ENCODE results near the gene HNRNPL.
A peak's percentile ranks its signal among the peaks of the same experiment; 100 is the strongest.
"Not testable (repeated sequence)": the region's sequence is repeated elsewhere in the genome, so short reads cannot be mapped to it uniquely, and the experiment has no call there.

Gene HNRNPL

GRCh38 chr19:38830039-38830733 is 19.6 kb downstream of the HNRNPL start:
- no peak for DNase-seq (ENCODE audit: low spot score)

DNA sequence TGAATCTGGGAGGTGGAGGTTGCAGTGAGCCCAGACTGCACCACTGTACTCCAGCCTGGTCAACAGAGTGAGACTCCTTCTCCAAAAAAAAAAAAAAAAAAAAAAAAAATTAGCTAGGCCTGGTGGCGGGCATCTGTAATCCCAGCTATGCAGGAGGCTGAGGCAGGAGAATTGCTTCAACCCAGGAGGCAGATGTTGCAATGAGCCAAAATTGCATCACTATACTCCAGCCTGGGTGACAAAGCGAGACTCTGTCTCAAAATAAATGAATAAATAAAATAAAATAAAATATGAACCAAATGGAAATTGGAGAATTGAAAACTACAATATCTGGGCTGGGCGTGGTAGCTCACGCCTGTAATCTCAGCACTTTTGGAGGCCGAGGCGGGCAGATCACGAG is 20.6 kb downstream of the HNRNPL start:
- not testable (repeated sequence) for H3K27me3 ChIP-seq (ENCODE audit: insufficient read depth, poor library complexity, severe bottlenecking); H3K9me3 ChIP-seq (ENCODE audit: severe bottlenecking); DNase-seq (ENCODE audit: low spot score); ATAC-seq (ENCODE audit: low read depth); H3K4me1 ChIP-seq (ENCODE audit: insufficient read depth, poor library complexity, severe bottlenecking); H3K4me3 ChIP-seq (ENCODE audit: severe bottlenecking); H3K27ac ChIP-seq (ENCODE audit: poor library complexity, severe bottlenecking)
- peaks cover 41% of the 10 kb centered on the region for H3K36me3 ChIP-seq (ENCODE audit: low read depth)

More at GRCh38 chr19:38830039-38830733, 19.6 kb downstream of the HNRNPL start:
- H3K4me3 ChIP-seq (ENCODE audit: severe bottlenecking) = no peak overlapping the region
- H3K9me3 ChIP-seq (ENCODE audit: severe bottlenecking) = no peaks in the 10 kb centered on the region
- H3K36me3 ChIP-seq (ENCODE audit: low read depth) = peaks cover 38% of the 10 kb centered on the region
- H3K27me3 ChIP-seq (ENCODE audit: insufficient read depth, poor library complexity, severe bottlenecking) = no peaks in the 10 kb centered on the region
- ATAC-seq (ENCODE audit: low read depth) = no peak
- peaks cover 5% of the 10 kb centered on the region for H3K4me1 ChIP-seq (ENCODE audit: insufficient read depth, poor library complexity, severe bottlenecking)
- peak overlapping the region; percentile 78 for H3K27ac ChIP-seq (ENCODE audit: poor library complexity, severe bottlenecking)
- TF ChIP-seq CTCF (IDR thresholded peaks at IDR 0.05; ENCODE audit: poor library complexity, severe bottlenecking) = no peak

DNA sequence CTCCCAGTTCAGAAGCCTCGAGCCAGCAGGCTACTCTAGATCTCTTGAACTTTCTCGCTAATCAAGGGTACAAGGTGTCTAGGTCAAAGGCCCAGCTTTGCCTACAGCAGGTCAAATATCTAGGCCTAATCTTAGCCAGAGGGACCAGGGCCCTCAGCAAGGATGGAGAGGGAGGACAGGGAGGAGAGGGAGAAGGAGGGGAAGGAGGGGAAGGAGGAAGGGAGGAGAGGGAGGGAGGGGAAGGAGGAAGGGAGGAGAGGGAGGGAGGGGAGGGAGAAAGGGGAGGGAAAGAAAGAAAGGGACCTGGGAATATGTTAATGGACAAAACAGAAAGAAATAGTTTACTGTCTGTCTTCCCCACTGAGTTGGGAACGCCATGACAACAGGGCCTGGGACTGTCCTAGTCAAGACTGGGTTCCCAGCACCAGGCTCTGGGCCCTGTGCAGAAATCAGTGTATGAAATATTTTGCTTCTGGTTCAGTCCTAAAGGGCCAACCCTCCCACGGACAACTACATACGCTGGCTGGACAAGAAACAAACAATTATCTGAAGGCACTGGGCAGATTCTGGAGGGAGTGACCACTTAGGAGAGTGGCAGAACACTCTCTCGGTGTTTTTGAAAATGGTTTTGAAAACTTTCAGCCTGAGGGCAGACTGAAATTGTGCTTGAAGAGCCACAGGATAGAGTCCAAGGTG is 22.8 kb downstream of the HNRNPL start:
- Histone ChIP-seq H3K27ac (ENCODE audit: poor library complexity, severe bottlenecking) (no peak overlapping the region), H3K27me3 (ENCODE audit: insufficient read depth, poor library complexity, severe bottlenecking) (no peaks in the 10 kb centered on the region), H3K9me3 (ENCODE audit: severe bottlenecking) (no peaks in the 10 kb centered on the region), H3K4me1 (ENCODE audit: insufficient read depth, poor library complexity, severe bottlenecking) (peaks cover 3% of the 10 kb centered on the region), H3K4me3 (ENCODE audit: severe bottlenecking) (no peak overlapping the region), H3K36me3 (ENCODE audit: low read depth) (peaks cover 41% of the 10 kb centered on the region)
- no peak for DNase-seq (ENCODE audit: low spot score)
- TF ChIP-seq CTCF (IDR thresholded peaks at IDR 0.05; ENCODE audit: poor library complexity, severe bottlenecking) = no peak
- no peak for ATAC-seq (ENCODE audit: low read depth)

GRCh38 chr19:38825936-38826335 is 23.9 kb downstream of the HNRNPL start:
- H3K4me3 ChIP-seq (ENCODE audit: severe bottlenecking); H3K27me3 ChIP-seq (ENCODE audit: insufficient read depth, poor library complexity, severe bottlenecking); H3K27ac ChIP-seq (ENCODE audit: poor library complexity, severe bottlenecking); H3K9me3 ChIP-seq (ENCODE audit: severe bottlenecking); H3K4me1 ChIP-seq (ENCODE audit: insufficient read depth, poor library complexity, severe bottlenecking); DNase-seq (ENCODE audit: low spot score); ATAC-seq (ENCODE audit: low read depth): not testable (repeated sequence)
- H3K36me3 ChIP-seq (ENCODE audit: low read depth) = peaks cover 40% of the 10 kb centered on the region

DNA sequence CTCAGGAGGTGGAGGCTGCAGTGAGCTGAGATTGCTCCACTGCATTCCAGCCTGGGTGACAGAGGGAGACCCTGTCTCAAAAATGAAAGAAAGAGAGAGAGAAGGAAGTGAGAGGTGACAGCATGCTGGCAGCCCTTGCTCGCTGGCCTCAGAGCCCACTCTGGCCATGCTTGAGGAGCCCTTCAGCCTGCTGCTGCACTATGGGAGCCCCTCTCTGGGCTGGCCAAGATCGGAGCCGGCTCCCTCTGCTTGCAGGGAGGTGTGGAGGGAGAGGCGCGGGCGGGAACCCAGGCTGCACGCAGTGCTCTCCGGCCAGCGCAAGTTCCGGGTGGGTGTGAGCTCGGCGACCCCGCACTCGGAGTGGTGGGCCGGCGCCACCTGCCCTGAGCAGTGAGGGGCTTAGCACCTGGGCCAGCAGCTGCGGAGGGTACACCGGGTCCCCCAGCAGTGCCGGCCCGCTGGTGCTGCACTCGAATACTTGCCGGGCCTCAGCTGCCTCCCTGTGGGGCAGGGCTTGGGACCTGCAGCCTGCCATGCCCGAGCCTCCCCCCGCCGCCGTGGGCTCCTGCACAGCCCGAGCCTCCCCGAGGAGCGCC is 28.5 kb downstream of the HNRNPL start:
- DNase-seq (ENCODE audit: low spot score); H3K36me3 ChIP-seq (ENCODE audit: low read depth); H3K9me3 ChIP-seq (ENCODE audit: severe bottlenecking); H3K4me1 ChIP-seq (ENCODE audit: insufficient read depth, poor library complexity, severe bottlenecking); ATAC-seq (ENCODE audit: low read depth); H3K27me3 ChIP-seq (ENCODE audit: insufficient read depth, poor library complexity, severe bottlenecking); H3K27ac ChIP-seq (ENCODE audit: poor library complexity, severe bottlenecking); H3K4me3 ChIP-seq (ENCODE audit: severe bottlenecking): not testable (repeated sequence)

GRCh38 chr19:38819231-38819920 is 30.4 kb downstream of the HNRNPL start:
- no peak for TF ChIP-seq CTCF (IDR thresholded peaks at IDR 0.05; ENCODE audit: poor library complexity, severe bottlenecking)
- no peak for DNase-seq (ENCODE audit: low spot score)

More at GRCh38 chr19:38819231-38819920, 30.4 kb downstream of the HNRNPL start:
- no peaks in the 10 kb centered on the region for H3K4me1 ChIP-seq (ENCODE audit: insufficient read depth, poor library complexity, severe bottlenecking)
- no peak overlapping the region for H3K4me3 ChIP-seq (ENCODE audit: severe bottlenecking)
- H3K27me3 ChIP-seq (ENCODE audit: insufficient read depth, poor library complexity, severe bottlenecking) = no peaks in the 10 kb centered on the region
- H3K36me3 ChIP-seq (ENCODE audit: low read depth) = peaks cover 11% of the 10 kb centered on the region
- H3K9me3 ChIP-seq (ENCODE audit: severe bottlenecking) = no peaks in the 10 kb centered on the region
- no peak for ATAC-seq (ENCODE audit: low read depth)
- no peak overlapping the region for H3K27ac ChIP-seq (ENCODE audit: poor library complexity, severe bottlenecking)
